ENCODE measurements around the gene TMEM150B.
"Not testable (repeated sequence)": the region's sequence is repeated elsewhere in the genome, so short reads cannot be mapped to it uniquely, and the experiment has no call there.

The TMEM150B gene

GRCh38 chr19:55333870-55334269 is 8.7 kb upstream of the TMEM150B start:
- DNase-seq, result no peak

GRCh38 chr19:55329791-55330190 is 4.7 kb upstream of the TMEM150B start:
- DNase-seq, result not testable (repeated sequence)

- DNase-seq, result not testable (repeated sequence)
Measured at GRCh38 chr19:55328774-55329318, 3.7 kb upstream of the TMEM150B start.

- DNase-seq, result no peak
Measured at GRCh38 chr19:55324662-55325061, 479 bp downstream of the TMEM150B start.

GRCh38 chr19:55322204-55322885 is 2.8 kb downstream of the TMEM150B start:
- DNase-seq, result no peak

- DNase-seq, result no peak
Measured at GRCh38 chr19:55321466-55322137, 3.5 kb downstream of the TMEM150B start.

- DNase-seq, result no peak
Measured at GRCh38 chr19:55320844-55321419, 4.2 kb downstream of the TMEM150B start.

GRCh38 chr19:55319785-55320184 is 5.4 kb downstream of the TMEM150B start:
- no peak for DNase-seq

GRCh38 chr19:55316646-55317045 is 8.5 kb downstream of the TMEM150B start:
- DNase-seq, result no peak

GRCh38 chr19:55315956-55316525 is 9.1 kb downstream of the TMEM150B start:
- no peak for DNase-seq

GRCh38 chr19:55314396-55314795 is 10.7 kb downstream of the TMEM150B start:
- DNase-seq, result no peak

GRCh38 chr19:55312621-55313512 is 12.3 kb downstream of the TMEM150B start:
- no peak for DNase-seq

GRCh38 chr19:55311797-55312196 is 13.3 kb downstream of the TMEM150B start:
- DNase-seq, result no peak

- DNase-seq, result no peak
Measured at GRCh38 chr19:55311397-55311796, 13.7 kb downstream of the TMEM150B start.

GRCh38 chr19:55310498-55310897 is 14.6 kb downstream of the TMEM150B start:
- no peak for DNase-seq

- DNase-seq, result no peak
Measured at GRCh38 chr19:55309448-55309847, 15.7 kb downstream of the TMEM150B start.

GRCh38 chr19:55308281-55308680 is 16.9 kb downstream of the TMEM150B start:
- DNase-seq, result no peak

GRCh38 chr19:55306712-55307111 is 18.4 kb downstream of the TMEM150B start:
- no peak for DNase-seq

- no peak for DNase-seq
Measured at GRCh38 chr19:55305983-55306562, 19.1 kb downstream of the TMEM150B start.

GRCh38 chr19:55305491-55305890 is 19.6 kb downstream of the TMEM150B start:
- DNase-seq, result peak; percentile 39 to 47

GRCh38 chr19:55304980-55305379 is 20.2 kb downstream of the TMEM150B start:
- no peak for DNase-seq
